ENCODE measurements around the gene ARPP21.
"Not testable (repeated sequence)": the region's sequence is repeated elsewhere in the genome, so short reads cannot be mapped to it uniquely, and the experiment has no call there.

Gene ARPP21

GRCh38 chr3:35617370-35617769, 22.0 kb upstream of the ARPP21 start:
- CTCF ChIA-PET = no interaction called here
- no peak overlapping the region for H3K27ac ChIP-seq (ENCODE audit: extremely low read depth, low read depth, low read length)
- H3K4me1 ChIP-seq (ENCODE audit: control insufficient read depth, insufficient read depth, low read length) = no peaks in the 10 kb centered on the region
- H3K9me3 ChIP-seq (ENCODE audit: control insufficient read depth, insufficient read depth, low read depth, low read length) = no peaks in the 10 kb centered on the region
- no peaks in the 10 kb centered on the region for H3K36me3 ChIP-seq (ENCODE audit: control insufficient read depth in 2 of 2, insufficient read depth in 1 of 2, low read length in 2 of 2)
- no peak overlapping the region for H3K4me3 ChIP-seq (ENCODE audit: low read depth, low read length)
- TF ChIP-seq ZNF366 (tag by site-specific recombination; conservative IDR thresholded peaks at IDR 0.05) (no peak), ZBTB48 (tag by site-specific recombination; IDR thresholded peaks at IDR 0.05) (no peak), ZSCAN5A (tag by site-specific recombination; IDR thresholded peaks at IDR 0.05) (no peak), ZNF76 (tag by site-specific recombination; IDR thresholded peaks at IDR 0.05; ENCODE audit: borderline replicate concordance, low read depth) (no peak), ZNF274 (IDR thresholded peaks at IDR 0.05; ENCODE audit: low read length) (no peak), ZNF274 (tag by site-specific recombination; IDR thresholded peaks at IDR 0.05; ENCODE audit: borderline replicate concordance) (no peak)
- POLR2A ChIA-PET = no interaction called here

- H3K4me1 ChIP-seq (ENCODE audit: control insufficient read depth, insufficient read depth, low read length); POLR2A ChIA-PET; H3K4me3 ChIP-seq (ENCODE audit: low read depth, low read length); H3K27ac ChIP-seq (ENCODE audit: extremely low read depth, low read depth, low read length); H3K36me3 ChIP-seq (ENCODE audit: control insufficient read depth in 2 of 2, insufficient read depth in 1 of 2, low read length in 2 of 2); H3K9me3 ChIP-seq (ENCODE audit: control insufficient read depth, insufficient read depth, low read depth, low read length): not testable (repeated sequence)
- CTCF ChIA-PET = interaction anchor here (0.6 kb wide), 1 partner anchor 19 kb away, joined by 3 read pairs; no protein-coding TSS in a partner anchor
These were observed 19.1 kb upstream of the ARPP21 start for GRCh38 chr3:35620238-35620637.

GRCh38 chr3:35624698-35625097, 14.6 kb upstream of the ARPP21 start:
- TF ChIP-seq MYNN (tag by site-specific recombination; IDR thresholded peaks at IDR 0.05; ENCODE audit: borderline replicate concordance) = no peak
- no peak for TF ChIP-seq ZNF24 (tag by site-specific recombination; IDR thresholded peaks at IDR 0.05)
- no peak for TF ChIP-seq ZNF112 (tag by site-specific recombination; IDR thresholded peaks at IDR 0.05)
- TF ChIP-seq ZNF221 (tag by site-specific recombination; IDR thresholded peaks at IDR 0.05; ENCODE audit: borderline replicate concordance) = no peak
- TF ChIP-seq ZSCAN23 (tag by site-specific recombination; IDR thresholded peaks at IDR 0.05) = no peak
- TF ChIP-seq GLI2 (tag by site-specific recombination; IDR thresholded peaks at IDR 0.05; ENCODE audit: borderline replicate concordance, low read depth) = no peak
- no peak for TF ChIP-seq ZSCAN16 (tag by site-specific recombination; IDR thresholded peaks at IDR 0.05)
- no peak for TF ChIP-seq ZNF324 (tag by site-specific recombination; IDR thresholded peaks at IDR 0.05)
- TF ChIP-seq ZNF416 (tag by site-specific recombination; IDR thresholded peaks at IDR 0.05) = no peak
- TF ChIP-seq BCL11B (tag by site-specific recombination; IDR thresholded peaks at IDR 0.05; ENCODE audit: low read depth) = no peak
- no peaks in the 10 kb centered on the region for H3K9me3 ChIP-seq (ENCODE audit: control insufficient read depth, insufficient read depth, low read depth, low read length)
- no peak overlapping the region for H3K27ac ChIP-seq (ENCODE audit: extremely low read depth, low read depth, low read length)
- ChIA-PET POLR2A (no interaction called here), CTCF (no interaction called here)
- H3K4me3 ChIP-seq (ENCODE audit: low read depth, low read length) = no peak overlapping the region
- no peaks in the 10 kb centered on the region for H3K4me1 ChIP-seq (ENCODE audit: control insufficient read depth, insufficient read depth, low read length)
- no peaks in the 10 kb centered on the region for H3K36me3 ChIP-seq (ENCODE audit: control insufficient read depth in 2 of 2, insufficient read depth in 1 of 2, low read length in 2 of 2)

- no peak for TF ChIP-seq ZNF184 (tag by site-specific recombination; IDR thresholded peaks at IDR 0.05)
- no peak for TF ChIP-seq ZNF473 (tag by site-specific recombination; IDR thresholded peaks at IDR 0.05)
- no peak for TF ChIP-seq ZNF394 (tag by site-specific recombination; IDR thresholded peaks at IDR 0.05; ENCODE audit: borderline replicate concordance)
- TF ChIP-seq ZNF510 (tag by site-specific recombination; IDR thresholded peaks at IDR 0.05; ENCODE audit: insufficient replicate concordance) = no peak
- no peak for TF ChIP-seq MEIS1 (CRISPR knock-in tag; IDR thresholded peaks at IDR 0.05; ENCODE audit: borderline replicate concordance)
- TF ChIP-seq KLF10 (tag by site-specific recombination; IDR thresholded peaks at IDR 0.05) = no peak
- no peak for TF ChIP-seq ZSCAN4 (tag by site-specific recombination; IDR thresholded peaks at IDR 0.05)
- Histone ChIP-seq H3K4me1 (ENCODE audit: control insufficient read depth, insufficient read depth, low read length) (no peaks in the 10 kb centered on the region), H3K27ac (ENCODE audit: extremely low read depth, low read depth, low read length) (no peak overlapping the region), H3K4me3 (ENCODE audit: low read depth, low read length) (no peak overlapping the region), H3K9me3 (ENCODE audit: control insufficient read depth, insufficient read depth, low read depth, low read length) (no peaks in the 10 kb centered on the region), H3K36me3 (ENCODE audit: control insufficient read depth in 2 of 2, insufficient read depth in 1 of 2, low read length in 2 of 2) (no peaks in the 10 kb centered on the region)
- POLR2A ChIA-PET = no interaction called here
- CTCF ChIA-PET = no interaction called here
These were observed 5.8 kb upstream of the ARPP21 start for GRCh38 chr3:35633332-35634124.
